ENCODE data around the gene FAM124A. TPM values are rescaled to one million over a fixed set of nuclear protein-coding genes. Genes with fewer than 3 reads are reported as not detected.

FAM124A gene
- total RNA-seq, 2 experiments from 2014 or later = 0.44 TPM; not detected in 1

GRCh38 chr13:51260154-51260553 lies 38.0 kb downstream of the FAM124A start:
- H3K4me3 ChIP-seq (ENCODE audit: low read depth, low read length, poor library complexity, severe bottlenecking) = no peak overlapping the region
- H3K27ac ChIP-seq (ENCODE audit: low read depth, low read length, poor library complexity, severe bottlenecking) = no peak overlapping the region
- no peak overlapping the region for H3K4me2 ChIP-seq (ENCODE audit: low read length)
- CTCF ChIA-PET (ENCODE audit: unreplicated experiment) = interaction anchor here (0.6 kb wide), 1 partner anchor 38 kb away, joined by 3 read pairs; no protein-coding TSS in a partner anchor
- no peaks in the 10 kb centered on the region for H3K9me3 ChIP-seq (ENCODE audit: low read length)
- H3K36me3 ChIP-seq (ENCODE audit: insufficient read depth, low read length) = no peaks in the 10 kb centered on the region
- intact Hi-C loops (cut with micrococcal nuclease; ENCODE audit: unreplicated experiment) = no loop called here
- no peaks in the 10 kb centered on the region for H4K20me1 ChIP-seq (ENCODE audit: insufficient read depth, low read length)
- BruUV-seq (replicated peaks) = no TSS peak
- no peaks in the 10 kb centered on the region for H3K4me1 ChIP-seq (ENCODE audit: insufficient read depth, low read length, poor library complexity, severe bottlenecking)
- H3K79me2 ChIP-seq (ENCODE audit: insufficient read depth, low read depth, low read length) = no peaks in the 10 kb centered on the region
- TF ChIP-seq CTCF (conservative IDR thresholded peaks at IDR 0.05; ENCODE audit: low read length) (no peak), EZH2phosphoT487 (IDR thresholded peaks at IDR 0.05; ENCODE audit: borderline replicate concordance, low read depth, low read length) (no peak)
- H3K9me2 ChIP-seq (ENCODE audit: insufficient read depth, low read length) = no peaks in the 10 kb centered on the region
- POLR2A ChIA-PET = no interaction called here
- no peak for DNase-seq (ENCODE audit: low spot score)
- no peak overlapping the region for H2AFZ ChIP-seq (ENCODE audit: low read length)

GRCh38 chr13:51261610-51262249 lies 39.5 kb downstream of the FAM124A start:
- H3K4me3 ChIP-seq (ENCODE audit: low read depth, low read length, poor library complexity, severe bottlenecking) = no peak overlapping the region
- ChIA-PET CTCF (ENCODE audit: unreplicated experiment) (no interaction called here), POLR2A (no interaction called here)
- TF ChIP-seq EZH2phosphoT487 (IDR thresholded peaks at IDR 0.05; ENCODE audit: borderline replicate concordance, low read depth, low read length) (no peak), CTCF (conservative IDR thresholded peaks at IDR 0.05; ENCODE audit: low read length) (no peak)
- BruUV-seq (replicated peaks) = no TSS peak
- H2AFZ ChIP-seq (ENCODE audit: low read length) = no peak overlapping the region
- H3K27ac ChIP-seq (ENCODE audit: low read depth, low read length, poor library complexity, severe bottlenecking) = no peak overlapping the region
- no peaks in the 10 kb centered on the region for H4K20me1 ChIP-seq (ENCODE audit: insufficient read depth, low read length)
- DNase-seq (ENCODE audit: low spot score) = no peak
- no peaks in the 10 kb centered on the region for H3K79me2 ChIP-seq (ENCODE audit: insufficient read depth, low read depth, low read length)
- H3K9me2 ChIP-seq (ENCODE audit: insufficient read depth, low read length) = no peaks in the 10 kb centered on the region
- no peaks in the 10 kb centered on the region for H3K9me3 ChIP-seq (ENCODE audit: low read length)
- intact Hi-C loops (cut with micrococcal nuclease; ENCODE audit: unreplicated experiment) = no loop called here
- no peak overlapping the region for H3K4me2 ChIP-seq (ENCODE audit: low read length)
- no peaks in the 10 kb centered on the region for H3K36me3 ChIP-seq (ENCODE audit: insufficient read depth, low read length)
- H3K4me1 ChIP-seq (ENCODE audit: insufficient read depth, low read length, poor library complexity, severe bottlenecking) = no peaks in the 10 kb centered on the region

- TF ChIP-seq CTCF (conservative IDR thresholded peaks at IDR 0.05; ENCODE audit: low read length) (peak; percentile 58), EZH2phosphoT487 (IDR thresholded peaks at IDR 0.05; ENCODE audit: borderline replicate concordance, low read depth, low read length) (no peak)
- intact Hi-C loops (cut with micrococcal nuclease; ENCODE audit: unreplicated experiment) = no loop called here
- BruUV-seq (replicated peaks) = no TSS peak
These were observed 40.5 kb downstream of the FAM124A start for GRCh38 chr13:51262501-51263211.

More at GRCh38 chr13:51262501-51263211, 40.5 kb downstream of the FAM124A start:
- ChIA-PET CTCF (ENCODE audit: unreplicated experiment) (no interaction called here), POLR2A (no interaction called here)
- no peaks in the 10 kb centered on the region for H3K79me2 ChIP-seq (ENCODE audit: insufficient read depth, low read depth, low read length)
- H2AFZ ChIP-seq (ENCODE audit: low read length) = no peak overlapping the region
- H3K36me3 ChIP-seq (ENCODE audit: insufficient read depth, low read length) = no peaks in the 10 kb centered on the region
- peak; percentile 4 for DNase-seq (ENCODE audit: low spot score)
- H3K4me1 ChIP-seq (ENCODE audit: insufficient read depth, low read length, poor library complexity, severe bottlenecking) = no peaks in the 10 kb centered on the region
- H3K4me2 ChIP-seq (ENCODE audit: low read length) = no peak overlapping the region
- no peaks in the 10 kb centered on the region for H3K9me2 ChIP-seq (ENCODE audit: insufficient read depth, low read length)
- H3K4me3 ChIP-seq (ENCODE audit: low read depth, low read length, poor library complexity, severe bottlenecking) = no peak overlapping the region
- H3K9me3 ChIP-seq (ENCODE audit: low read length) = no peaks in the 10 kb centered on the region
- H4K20me1 ChIP-seq (ENCODE audit: insufficient read depth, low read length) = no peaks in the 10 kb centered on the region
- H3K27ac ChIP-seq (ENCODE audit: low read depth, low read length, poor library complexity, severe bottlenecking) = no peak overlapping the region

Measured in OCI-LY7 (cell line).